COR-L47 (cell line): ENCODE measurements around the gene OBSL1.
A peak's percentile ranks its signal among the peaks of the same experiment; 100 is the strongest.

Experiments
- DNase-seq: peaks from one replicate; lab custom pipeline; 2025; lab: John Stamatoyannopoulos, UW

OBSL1 gene

DNA sequence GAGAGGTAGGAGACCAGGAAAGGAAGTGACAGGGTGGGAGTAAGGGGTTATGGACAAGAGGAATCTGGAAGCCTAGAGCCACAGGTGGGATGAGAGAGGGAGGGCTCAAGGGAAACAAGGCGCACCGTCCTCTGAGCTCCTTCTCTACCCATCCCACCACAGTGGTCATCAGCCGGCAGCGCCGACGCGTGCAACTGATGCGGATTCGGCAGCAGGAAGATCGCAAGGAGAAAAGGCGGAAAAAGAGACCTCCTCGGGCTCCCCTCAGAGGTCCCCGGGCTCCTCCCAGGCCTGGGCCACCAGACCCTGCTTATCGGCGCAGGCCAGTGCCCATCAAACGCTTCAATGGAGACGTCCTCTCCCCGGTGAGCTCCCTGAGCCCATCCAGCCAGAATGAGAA is 22.3 kb downstream of the OBSL1 start:
- DNase-seq = no peak

DNA sequence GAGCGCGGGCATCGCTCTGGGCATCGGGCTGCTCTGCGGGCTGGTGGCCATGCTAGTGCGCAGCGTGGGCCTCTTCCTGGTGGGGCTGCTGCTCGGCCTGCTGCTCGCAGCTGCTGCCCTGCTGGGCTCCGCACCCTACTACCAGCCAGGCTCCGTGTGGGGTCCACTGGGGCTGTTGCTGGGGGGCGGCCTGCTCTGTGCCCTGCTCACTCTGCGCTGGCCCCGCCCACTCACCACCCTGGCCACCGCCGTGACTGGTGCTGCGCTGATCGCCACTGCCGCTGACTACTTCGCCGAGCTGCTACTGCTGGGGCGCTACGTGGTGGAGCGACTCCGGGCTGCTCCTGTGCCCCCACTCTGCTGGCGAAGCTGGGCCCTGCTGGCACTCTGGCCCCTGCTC is 23.7 kb downstream of the OBSL1 start:
- DNase-seq = no peak

DNA sequence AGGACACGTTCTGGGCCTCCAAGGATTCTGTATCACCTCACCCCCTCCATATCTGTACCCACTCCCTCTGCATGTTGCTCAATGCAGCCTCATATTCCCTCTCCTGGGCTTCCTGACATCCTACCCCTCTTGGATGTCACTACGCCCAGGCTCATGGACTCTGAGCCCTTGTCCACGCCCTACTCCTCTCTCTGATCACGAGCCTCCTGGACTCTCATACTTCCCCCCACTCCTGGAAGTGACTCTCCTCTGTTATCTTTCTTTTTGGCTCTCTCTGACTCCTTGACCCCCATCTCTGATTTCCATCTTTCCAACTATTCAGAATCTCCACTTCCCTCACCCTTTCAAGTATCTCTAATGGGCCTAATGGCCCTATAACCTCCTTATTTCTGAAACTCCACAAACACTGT is 25.4 kb downstream of the OBSL1 start:
- DNase-seq = no peak

DNA sequence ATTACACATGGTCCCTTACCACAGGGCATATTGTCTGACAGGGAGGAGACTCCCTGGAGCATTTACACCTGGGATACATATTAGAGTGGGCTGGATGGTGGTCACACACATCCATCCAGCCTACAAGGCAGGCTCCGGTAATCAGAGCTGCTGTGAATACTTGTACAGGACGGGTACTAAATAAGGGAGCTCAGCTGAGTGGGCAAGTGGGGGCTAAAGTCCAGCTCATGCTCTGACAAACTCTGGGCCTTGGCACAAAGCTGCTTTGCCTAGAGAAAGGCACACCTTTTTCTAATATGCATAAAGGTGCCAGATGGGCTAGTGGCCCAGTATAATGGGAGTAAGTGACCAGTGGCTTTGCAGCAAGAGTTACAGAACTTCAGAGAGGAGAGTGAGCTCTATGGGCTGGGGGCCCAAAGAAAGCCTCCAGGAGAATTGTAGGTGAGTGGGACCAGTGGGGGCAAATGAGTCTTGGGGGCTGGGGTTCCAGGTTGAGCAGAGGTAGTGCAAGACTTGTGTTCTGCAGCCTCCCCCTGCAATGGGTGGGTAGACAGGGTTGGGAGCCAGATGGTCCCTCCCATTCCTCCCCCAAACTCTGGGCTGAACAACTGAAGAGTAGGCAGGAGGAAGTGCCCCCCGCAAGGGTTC is 25.9 kb downstream of the OBSL1 start:
- no peak for DNase-seq

DNA sequence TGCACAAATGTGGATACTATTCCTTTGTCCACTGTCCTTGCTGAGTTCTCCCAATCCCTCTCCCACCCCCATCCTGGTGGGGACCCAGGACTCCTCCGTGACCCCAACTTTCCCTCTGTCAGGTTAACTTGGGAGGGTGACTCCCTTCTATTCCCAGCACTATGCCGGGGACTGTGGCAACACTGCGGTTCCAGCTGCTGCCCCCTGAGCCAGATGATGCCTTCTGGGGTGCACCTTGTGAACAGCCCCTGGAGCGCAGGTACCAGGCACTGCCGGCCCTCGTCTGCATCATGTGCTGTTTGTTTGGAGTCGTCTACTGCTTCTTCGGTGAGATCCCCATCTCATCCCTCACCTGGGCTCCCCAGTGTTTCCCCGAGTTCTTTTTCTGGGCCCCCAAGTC is 26.8 kb downstream of the OBSL1 start:
- no peak for DNase-seq

DNA sequence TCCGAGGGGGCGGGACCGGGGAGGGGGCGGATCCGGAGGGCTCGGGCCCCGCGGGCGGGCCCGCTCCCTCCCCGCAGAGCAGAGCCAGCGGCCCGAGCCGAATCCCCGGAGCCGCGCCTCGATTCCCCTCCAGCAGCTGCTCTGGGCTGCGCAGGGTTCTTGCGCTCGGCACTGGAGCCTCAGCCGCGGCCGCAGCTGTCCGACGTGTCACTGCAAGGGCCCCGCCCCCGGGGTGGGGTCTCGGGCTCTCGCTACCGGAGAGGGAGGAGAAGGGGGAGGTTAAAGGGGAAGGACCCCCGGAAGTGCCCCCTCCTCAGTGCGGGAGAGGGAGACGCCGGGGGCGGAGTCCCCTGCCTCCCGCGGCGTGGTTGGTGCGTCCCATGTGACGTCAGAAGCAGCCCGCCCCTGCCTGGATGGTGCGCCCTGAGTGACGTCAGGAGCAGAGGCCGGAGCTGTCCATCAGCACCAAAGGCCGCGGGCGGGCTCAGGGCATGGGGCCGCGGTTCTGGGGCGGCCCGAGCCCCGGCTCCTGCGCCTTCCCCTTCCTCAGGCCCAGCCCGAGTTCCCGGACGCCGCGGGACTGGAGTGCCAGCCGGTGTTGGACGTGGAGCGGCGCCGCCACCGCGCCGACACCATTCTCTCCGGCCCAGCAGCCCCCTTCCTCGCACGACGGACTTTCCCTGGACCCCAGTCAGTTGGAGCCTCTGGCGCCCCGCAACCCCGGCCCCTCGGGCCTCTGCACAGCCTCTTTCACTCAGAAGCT is 27.6 kb downstream of the OBSL1 start, which contains the start of the genes CHPF and TMEM198:
CHPF (minus strand) TSS at position 214 of the 763 bp plus-strand sequence. CDS start 271 bp downstream, outside the sequence.
TMEM198 (plus strand) TSS at position 433 of the 763 bp plus-strand sequence. CDS start 700 bp downstream, outside the sequence.
- peak; percentile 97 for DNase-seq

DNA sequence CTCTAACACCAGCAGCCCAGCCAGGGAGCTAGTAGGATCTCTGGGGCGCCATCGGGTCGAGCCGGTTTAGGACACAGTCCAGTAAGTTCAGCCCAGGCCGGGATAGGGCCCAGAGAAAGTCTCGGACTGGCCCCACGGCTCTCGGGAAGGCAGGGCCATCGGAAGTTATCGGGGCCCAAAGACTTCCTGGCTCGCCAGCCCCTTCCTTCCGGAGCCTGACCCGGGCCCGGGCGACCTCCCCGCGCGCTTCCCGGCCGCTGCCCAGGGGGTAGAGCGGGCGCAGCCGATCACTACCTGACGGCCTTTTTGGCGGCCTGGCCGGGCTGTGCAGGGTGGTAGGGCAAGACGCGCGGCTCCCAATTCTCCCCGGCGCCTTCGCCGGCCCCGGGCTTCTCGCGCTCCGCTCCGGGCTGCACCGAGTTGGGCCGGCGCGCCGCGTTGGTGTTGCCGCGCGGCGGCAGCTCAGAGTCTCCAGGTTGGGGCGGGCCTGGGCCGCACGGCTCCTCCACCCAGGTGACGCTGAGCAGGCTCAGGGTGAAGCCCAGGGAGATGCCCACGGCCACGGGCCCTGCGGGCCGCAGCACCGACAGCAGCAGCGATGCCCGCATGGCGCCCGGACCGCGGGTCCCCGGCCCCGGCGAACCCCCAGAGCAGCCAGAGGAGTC is 28.3 kb downstream of the OBSL1 start:
- DNase-seq = peak; percentile 58

DNA sequence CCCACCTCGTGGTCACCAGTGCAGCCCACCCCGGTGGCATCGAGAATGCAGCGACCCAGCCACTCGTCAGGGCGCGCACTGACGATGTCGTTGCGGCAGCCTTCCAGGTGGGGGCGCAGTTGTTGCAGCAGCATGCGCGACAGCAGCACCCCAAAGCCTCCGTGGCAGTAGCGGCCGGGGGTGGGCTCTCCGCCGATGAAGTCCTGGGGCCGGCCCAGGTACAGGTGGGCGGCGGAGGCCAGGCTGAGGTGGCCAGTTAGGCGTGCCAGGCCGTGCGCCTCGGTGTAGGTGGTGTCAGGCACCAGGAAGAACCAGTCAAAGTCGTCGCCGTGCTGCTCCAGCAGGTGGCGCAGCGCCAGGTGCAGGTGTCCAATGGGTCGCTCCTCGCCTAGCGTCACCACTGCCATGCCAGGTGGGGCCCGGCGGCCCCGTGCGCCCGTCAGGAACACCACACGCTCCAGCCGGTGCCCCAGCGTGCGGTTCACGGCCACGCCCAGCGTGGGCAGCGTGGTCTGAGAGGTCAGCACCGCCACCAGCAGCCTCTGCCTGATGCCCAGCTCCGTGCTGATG is 29.6 kb downstream of the OBSL1 start:
- peak; percentile 87 for DNase-seq

DNA sequence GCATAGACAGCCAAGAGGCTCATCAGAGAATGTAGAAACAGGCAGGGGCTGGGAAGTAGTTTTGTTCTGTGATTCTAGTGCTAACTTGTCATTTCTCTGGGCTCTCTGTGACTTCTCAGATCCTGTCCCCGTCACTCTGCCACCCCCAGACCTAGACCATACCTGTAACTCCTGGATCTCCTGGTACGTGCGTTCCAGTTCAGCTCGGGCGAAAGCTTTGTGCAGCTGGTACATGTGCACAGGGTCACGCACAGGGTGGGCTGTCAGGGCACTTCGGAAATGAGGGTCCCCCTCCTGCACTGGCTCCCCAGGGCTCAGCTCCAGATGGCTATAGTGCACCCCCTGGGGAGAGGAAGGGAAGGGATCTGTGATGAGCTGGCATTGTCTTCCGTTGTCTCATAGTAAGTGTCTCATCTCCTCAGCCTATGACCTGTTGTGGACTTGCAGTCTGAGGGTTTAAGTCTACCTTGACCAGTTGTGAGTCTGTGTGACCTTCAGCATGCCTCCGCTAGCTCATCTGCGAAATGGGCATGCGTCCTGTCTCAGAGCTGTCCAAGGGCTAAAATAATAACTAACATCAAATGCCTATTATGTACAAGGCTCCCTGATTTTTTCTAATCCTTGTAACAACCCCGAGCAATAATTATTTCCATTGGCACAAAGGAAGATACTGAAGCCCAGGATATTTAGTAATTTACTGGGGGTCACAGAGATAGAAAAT is 30.4 kb downstream of the OBSL1 start:
- no peak for DNase-seq

DNA sequence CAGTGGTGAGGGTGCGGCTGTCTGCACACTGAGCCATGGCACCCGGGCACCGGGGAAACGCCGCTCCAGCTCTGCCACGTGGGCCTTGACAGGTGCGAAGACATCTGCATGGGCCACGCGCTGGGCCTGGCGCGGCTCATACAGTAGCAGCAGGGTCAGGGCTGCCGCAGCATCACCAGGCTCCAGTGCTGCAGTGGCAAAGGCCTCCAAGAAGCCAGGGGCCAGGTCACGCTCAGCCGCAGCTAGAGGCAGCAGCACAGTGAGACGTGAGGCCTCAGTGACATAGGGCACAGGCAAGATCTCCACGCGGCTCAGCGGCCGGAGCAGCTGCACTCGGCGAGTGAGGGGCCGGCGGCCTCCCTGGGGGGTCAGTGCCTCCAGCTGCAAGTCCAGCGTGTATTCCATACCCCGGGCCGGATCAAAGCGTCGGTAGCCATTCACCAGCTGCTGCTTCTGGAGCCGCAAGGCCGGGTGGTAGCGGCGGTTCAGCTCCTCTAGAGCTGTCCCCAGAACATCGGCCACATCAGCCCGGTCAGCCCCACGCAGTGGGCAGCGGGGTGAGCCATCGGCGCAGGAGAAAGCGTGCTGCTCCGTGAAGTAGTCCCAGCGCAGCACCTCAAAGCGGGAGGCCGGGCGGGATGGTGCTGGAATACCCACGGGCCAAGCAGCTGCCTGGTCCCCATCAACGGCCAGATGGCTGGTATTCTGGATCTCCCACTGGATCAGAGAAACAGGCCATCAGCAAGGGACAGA is 31.2 kb downstream of the OBSL1 start:
- no peak for DNase-seq

DNA sequence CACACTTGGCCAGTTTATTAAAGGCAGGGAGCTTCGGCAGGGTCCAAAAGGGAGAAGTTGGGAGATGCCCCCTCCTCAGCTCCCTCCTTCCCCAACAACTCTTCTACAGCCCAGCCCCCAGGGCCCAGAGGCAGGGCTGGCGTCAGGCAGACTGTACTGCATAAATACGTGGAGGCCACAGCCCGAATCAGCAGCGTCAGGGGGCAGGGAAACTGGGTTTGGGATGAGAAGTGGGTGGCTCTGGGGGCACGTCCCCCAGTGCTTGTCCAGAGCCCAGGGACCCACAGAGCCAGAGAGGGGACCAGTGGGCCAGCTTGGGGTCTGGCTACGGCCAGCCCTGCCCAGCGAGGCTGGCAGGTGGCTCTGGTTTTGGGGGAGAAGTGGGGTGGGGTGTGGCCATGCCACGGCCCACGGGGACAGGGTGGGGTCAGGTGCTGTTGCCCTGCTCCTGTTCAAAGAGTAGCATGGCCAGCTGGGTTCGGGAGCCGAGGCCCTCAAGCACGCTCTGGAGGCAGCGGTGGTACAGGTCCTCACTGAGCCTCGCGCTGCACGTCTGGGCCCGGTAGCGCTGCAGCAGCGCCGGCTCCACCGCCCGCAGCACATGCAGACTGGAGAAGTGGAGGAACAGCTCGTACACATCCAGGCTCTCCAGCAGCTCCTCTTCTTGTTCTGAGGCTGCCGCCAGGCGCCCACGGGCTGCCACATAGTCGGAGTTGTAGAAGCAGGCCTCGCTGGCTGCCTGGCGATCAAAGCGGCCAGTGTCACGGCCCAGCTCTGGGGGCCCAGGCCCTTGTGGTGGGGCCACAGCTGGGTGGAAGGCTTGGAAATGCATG is 32.2 kb downstream of the OBSL1 start:
- DNase-seq = no peak

DNA sequence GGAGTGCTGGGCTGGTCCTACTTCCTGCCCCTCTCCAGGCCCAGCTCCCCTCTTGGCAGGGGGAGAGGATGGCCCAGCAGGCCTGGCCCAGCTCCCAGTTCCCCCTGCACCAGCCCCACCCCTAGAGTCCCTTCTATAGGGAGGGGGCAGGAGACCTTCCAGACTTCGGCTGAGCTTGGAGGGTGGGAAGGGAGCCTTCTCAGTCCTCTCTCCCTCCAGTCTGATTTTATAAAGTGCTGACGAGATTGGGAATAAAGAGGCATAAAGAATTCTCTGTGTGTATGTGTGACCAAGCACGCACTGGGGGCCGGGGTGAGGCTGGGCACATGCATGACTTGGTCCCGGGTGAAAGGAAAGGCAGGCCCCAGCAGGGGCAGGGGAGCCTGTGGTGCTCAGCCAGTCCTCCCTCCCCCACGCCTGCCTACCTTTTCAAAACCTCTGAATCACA is 32.8 kb downstream of the OBSL1 start:
- DNase-seq = peak; percentile 38

DNA sequence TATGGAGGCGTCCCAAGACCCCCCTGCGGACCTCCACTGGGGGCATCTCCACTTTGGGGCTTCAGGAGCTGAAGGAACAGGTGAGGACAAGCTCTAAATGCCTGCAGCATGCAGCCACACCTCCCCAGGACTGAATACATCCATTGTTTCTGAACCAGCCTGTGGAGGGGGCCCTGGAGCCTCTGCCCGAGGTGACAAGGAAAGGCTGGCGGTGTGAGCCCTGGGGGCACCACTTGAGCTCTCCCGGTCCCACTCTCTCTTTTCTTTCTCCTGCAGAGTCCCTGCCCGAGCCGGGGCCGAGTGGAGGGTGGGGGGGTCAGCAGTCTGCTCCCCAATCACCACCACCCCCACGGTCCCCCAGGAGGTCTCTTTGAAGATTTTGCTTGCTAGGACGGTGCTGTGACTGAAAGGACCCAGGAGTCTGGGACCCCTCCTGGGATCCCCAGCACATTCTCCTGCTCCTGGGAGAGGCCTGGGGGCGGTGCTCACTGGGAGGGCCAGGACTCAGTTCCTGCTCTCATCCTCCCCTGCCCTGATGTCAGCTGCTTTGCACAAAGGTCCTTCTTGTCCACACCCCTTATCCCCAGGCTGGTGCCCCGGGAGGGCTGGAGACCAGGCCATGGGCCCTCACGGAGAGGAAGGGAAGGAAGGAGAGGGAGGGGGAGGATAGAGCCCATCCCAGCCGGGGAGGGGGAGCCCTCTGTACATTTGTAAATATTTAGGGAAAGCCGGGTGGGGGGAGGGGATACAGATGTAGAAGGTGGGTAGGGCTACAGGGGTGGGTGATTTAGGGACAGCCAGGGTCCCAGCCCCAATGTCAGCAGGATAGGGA is 33.5 kb downstream of the OBSL1 start:
- no peak for DNase-seq

DNA sequence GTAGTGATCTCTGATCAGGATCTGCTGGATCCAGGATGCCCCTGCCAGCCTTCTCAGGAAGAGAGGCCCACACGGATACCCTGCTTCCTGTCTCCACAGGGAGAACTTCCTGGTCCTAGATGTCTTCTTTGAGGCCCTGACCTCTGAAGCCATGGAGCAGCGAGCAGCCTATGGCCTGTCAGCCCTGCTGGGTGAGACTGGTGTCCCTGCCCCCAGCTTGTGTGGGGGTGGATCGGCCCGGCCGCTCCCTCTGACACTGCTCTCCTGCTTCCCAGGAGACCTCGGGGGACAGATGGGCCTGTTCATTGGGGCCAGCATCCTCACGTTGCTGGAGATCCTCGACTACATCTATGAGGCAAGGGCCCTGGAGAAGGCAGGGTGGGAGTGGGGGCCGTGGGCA is 34.4 kb downstream of the OBSL1 start:
- DNase-seq = no peak

DNA sequence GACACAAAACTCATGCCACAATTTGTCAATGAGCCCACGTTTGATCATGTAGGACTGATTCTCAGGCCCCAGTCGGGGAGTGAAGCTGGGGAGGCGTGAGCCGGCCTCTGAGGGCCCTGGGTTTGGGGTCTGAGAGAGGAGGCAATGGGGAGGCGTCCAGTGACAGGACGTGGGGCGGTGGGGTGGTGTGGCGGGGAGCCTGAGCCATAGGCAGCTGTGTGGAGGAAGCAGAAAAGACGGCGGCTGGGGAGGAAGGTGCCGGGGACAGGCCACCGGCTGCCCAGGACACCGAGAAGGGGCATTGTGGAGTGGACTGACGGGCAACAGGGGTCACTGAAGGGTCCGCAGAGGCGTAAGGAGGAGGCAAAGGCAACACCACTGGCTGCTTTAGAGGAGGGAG is 34.9 kb downstream of the OBSL1 start:
- DNase-seq = no peak

DNA sequence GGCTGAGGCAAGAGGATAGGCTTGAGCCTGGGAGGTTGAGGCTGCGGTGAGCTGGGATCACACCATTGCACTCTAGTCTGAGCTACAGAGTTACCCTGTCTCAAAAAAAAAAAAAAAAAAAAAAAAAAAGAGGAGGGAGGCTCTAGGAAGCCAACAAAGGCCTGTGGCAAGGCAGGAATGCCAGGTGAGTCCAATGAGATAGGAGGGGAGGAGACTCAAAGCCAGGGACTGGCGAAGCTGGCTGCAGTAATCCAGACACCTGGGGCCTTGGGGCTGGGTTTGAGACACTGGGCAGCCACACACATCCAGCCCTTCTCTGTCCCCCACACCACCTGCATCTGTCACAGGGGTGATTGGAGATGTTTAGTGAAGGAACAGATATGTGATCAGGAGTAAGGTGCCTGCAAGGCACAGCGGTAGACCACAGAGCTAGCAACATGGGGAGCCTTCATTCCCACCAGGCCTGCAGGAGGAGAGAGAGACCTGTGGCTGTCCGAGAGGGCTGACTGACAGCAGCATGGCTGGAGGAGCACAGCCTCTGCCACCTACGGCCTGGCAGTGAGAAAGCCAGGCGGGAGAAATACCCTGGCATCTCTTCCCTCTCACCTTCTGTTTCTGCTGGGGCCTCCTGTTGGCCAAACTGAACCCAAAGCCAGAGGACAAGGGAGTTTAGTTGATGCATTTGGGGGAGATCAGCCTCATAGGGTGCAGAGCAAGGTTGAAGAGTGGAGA is 37.2 kb downstream of the OBSL1 start:
- no peak for DNase-seq

DNA sequence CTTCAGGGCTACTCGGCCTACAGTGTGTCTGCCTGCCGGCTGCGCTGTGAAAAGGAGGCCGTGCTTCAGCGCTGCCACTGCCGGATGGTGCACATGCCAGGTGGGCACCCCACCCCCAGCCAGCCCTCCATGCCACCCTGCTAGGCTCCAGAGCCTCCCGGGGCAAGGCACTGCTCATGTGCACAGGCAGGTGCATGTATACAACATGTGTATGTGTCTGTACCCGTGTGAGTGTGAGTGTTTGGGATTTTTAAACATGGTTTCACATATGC is 39.0 kb downstream of the OBSL1 start:
- no peak for DNase-seq

DNA sequence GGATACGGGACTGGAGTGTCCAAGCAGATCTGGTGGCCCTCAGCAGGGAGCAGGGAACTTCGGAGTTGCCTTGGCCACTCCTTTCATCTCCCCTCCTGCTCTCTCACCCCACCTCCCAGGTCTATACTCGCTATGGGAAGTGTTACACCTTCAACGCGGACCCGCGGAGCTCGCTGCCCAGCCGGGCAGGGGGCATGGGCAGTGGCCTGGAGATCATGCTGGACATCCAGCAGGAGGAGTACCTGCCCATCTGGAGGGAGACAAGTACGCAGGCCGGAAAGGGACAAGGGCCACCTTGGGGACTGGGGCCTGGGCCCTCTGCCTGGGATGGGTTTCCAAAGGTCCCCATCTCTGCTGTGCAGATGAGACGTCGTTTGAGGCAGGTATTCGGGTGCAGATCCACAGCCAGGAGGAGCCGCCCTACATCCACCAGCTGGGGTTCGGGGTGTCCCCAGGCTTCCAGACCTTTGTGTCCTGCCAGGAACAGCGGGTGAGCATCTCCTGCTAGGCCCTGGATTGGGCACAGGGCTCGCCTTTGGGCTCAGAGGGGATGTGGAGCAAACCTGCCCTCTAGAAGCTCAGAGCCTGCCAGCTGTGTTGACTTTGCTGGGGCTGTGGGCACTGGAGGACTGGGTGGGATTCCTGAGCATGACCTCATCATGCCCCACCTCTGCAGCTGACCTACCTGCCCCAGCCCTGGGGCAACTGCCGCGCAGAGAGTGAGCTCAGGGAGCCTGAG is 39.5 kb downstream of the OBSL1 start:
- no peak for DNase-seq
